ENCODE measurements around the gene IQGAP2.

- no peak for TF ChIP-seq CTCF (IDR thresholded peaks at IDR 0.05; ENCODE audit: insufficient read depth, low read length, poor library complexity, severe bottlenecking)
- TF ChIP-seq EZH2phosphoT487 (conservative IDR thresholded peaks at IDR 0.05; ENCODE audit: low read length): no peak
Measured at GRCh38 chr5:76553251-76553650, 150.2 kb downstream of the IQGAP2 start.

Measured in SU-DHL-6 (cell line).